ENCODE data around the gene ZFC3H1. TPM values are rescaled to one million over a fixed set of nuclear protein-coding genes. Genes with fewer than 3 reads are reported as not detected.

Gene ZFC3H1
- total and polyA plus RNA-seq, 2 donors (not counting 3 experiments of a cell fraction or from before 2014, with no cell fraction given): 23.6 to 60.4 TPM

- no peak for TF ChIP-seq POLR2A (IDR thresholded peaks at IDR 0.05; ENCODE audit: low read depth, low read length)
- TF ChIP-seq EZH2 (IDR thresholded peaks at IDR 0.05; ENCODE audit: borderline replicate concordance, low read depth, low read length, severe bottlenecking): no peak
- no peak for TF ChIP-seq JUN (IDR thresholded peaks at IDR 0.05; ENCODE audit: borderline replicate concordance, insufficient read depth, insufficient read length, low read depth)
- no peak for TF ChIP-seq FOS (IDR thresholded peaks at IDR 0.05; ENCODE audit: borderline replicate concordance, insufficient read depth, low read length)
- TF ChIP-seq POLR2AphosphoS5 (IDR thresholded peaks at IDR 0.05; ENCODE audit: insufficient read depth, low read depth, low read length): no peak
- no peak for TF ChIP-seq GATA2 (IDR thresholded peaks at IDR 0.05; ENCODE audit: insufficient read depth, insufficient read length, low read depth, low read length)
- TF ChIP-seq MYC (IDR thresholded peaks at IDR 0.05; ENCODE audit: low read depth, low read length): no peak
- no peak for TF ChIP-seq MAX (IDR thresholded peaks at IDR 0.05; ENCODE audit: insufficient read depth, insufficient read length)
- no peak overlapping the region for H2AFZ ChIP-seq (ENCODE audit: low read depth, low read length)
- intact Hi-C loops (cut with micrococcal nuclease): no loop called here
- DNase-seq (ENCODE audit: low read depth, low spot score) (no peak), FAIRE-seq (no peak)
- ChIA-PET POLR2A (no interaction called here), CTCF (no interaction called here)
- H3K27ac ChIP-seq (ENCODE audit: insufficient read depth, low read depth, low read length): no peak overlapping the region
- no peaks in the 10 kb centered on the region for H3K9me1 ChIP-seq (replicated peaks; ENCODE audit: control insufficient read depth, extremely low read depth, insufficient read depth, low read length)
- no peak overlapping the region for H3K9ac ChIP-seq (replicated peaks; ENCODE audit: extremely low read depth, insufficient read depth, low read length)
- no peaks in the 10 kb centered on the region for H3K79me2 ChIP-seq (ENCODE audit: control insufficient read depth, insufficient read depth, low read length)
- no peak overlapping the region for H3K4me2 ChIP-seq (ENCODE audit: insufficient read depth, low read length)
- no peak overlapping the region for H3K4me3 ChIP-seq (replicated peaks in 1 of 3; ENCODE audit: insufficient read depth in 1 of 3, low read depth in 1 of 3, low read length in 3 of 3)
- no TSS peak for BruUV-seq (replicated peaks)
- dilution Hi-C loops (cut with MboI; ENCODE audit: extremely low pct_ligation_motif_present, low sequenced_read_pairs): no loop called here
- H3K9me3 ChIP-seq (replicated peaks; ENCODE audit: control insufficient read depth, insufficient read depth, low read length): no peaks in the 10 kb centered on the region
- no peaks in the 10 kb centered on the region for H3K4me1 ChIP-seq (ENCODE audit: control insufficient read depth, extremely low read depth, insufficient read depth, low read length)
- H4K20me1 ChIP-seq (replicated peaks; ENCODE audit: control insufficient read depth, extremely low read depth, insufficient read depth, low read length): no peaks in the 10 kb centered on the region
- H3K36me3 ChIP-seq (ENCODE audit: control insufficient read depth in 2 of 2, extremely low read depth in 1 of 2, insufficient read depth in 2 of 2, low read length in 2 of 2): no peaks in the 10 kb centered on the region
- H3K27me3 ChIP-seq (ENCODE audit: control insufficient read depth in 2 of 2, insufficient read depth in 2 of 2, low read length in 2 of 2): peaks cover 0 to 9% of the 10 kb centered on the region in 2 experiments
Observed at GRCh38 chr12:71582925-71583324, 80.7 kb downstream of the ZFC3H1 start.

- BruUV-seq (replicated peaks): no TSS peak
- Histone ChIP-seq H3K4me3 (replicated peaks in 1 of 3; ENCODE audit: insufficient read depth in 1 of 3, low read depth in 1 of 3, low read length in 3 of 3) (no peak overlapping the region), H3K27ac (ENCODE audit: insufficient read depth, low read depth, low read length) (no peak overlapping the region), H3K27me3 (ENCODE audit: control insufficient read depth in 2 of 2, insufficient read depth in 2 of 2, low read length in 2 of 2) (peaks cover 6 to 8% of the 10 kb centered on the region in 2 experiments), H3K36me3 (ENCODE audit: control insufficient read depth in 2 of 2, extremely low read depth in 1 of 2, insufficient read depth in 2 of 2, low read length in 2 of 2) (no peaks in the 10 kb centered on the region), H4K20me1 (replicated peaks; ENCODE audit: control insufficient read depth, extremely low read depth, insufficient read depth, low read length) (no peaks in the 10 kb centered on the region), H3K4me1 (ENCODE audit: control insufficient read depth, extremely low read depth, insufficient read depth, low read length) (no peaks in the 10 kb centered on the region), H3K9me1 (replicated peaks; ENCODE audit: control insufficient read depth, extremely low read depth, insufficient read depth, low read length) (no peaks in the 10 kb centered on the region), H3K9ac (replicated peaks; ENCODE audit: extremely low read depth, insufficient read depth, low read length) (no peak overlapping the region), H3K9me3 (replicated peaks; ENCODE audit: control insufficient read depth, insufficient read depth, low read length) (no peaks in the 10 kb centered on the region), H3K4me2 (ENCODE audit: insufficient read depth, low read length) (no peak overlapping the region), H3K79me2 (ENCODE audit: control insufficient read depth, insufficient read depth, low read length) (no peaks in the 10 kb centered on the region), H2AFZ (ENCODE audit: low read depth, low read length) (no peak overlapping the region)
- intact Hi-C loops (cut with micrococcal nuclease): no loop called here
- TF ChIP-seq CTCF (IDR thresholded peaks at IDR 0.05; ENCODE audit: extremely low read depth in 1 of 2, insufficient read depth in 1 of 2, low read depth in 1 of 2, low read length in 2 of 2): no peak
- no peak for TF ChIP-seq JUN (IDR thresholded peaks at IDR 0.05; ENCODE audit: borderline replicate concordance, insufficient read depth, insufficient read length, low read depth)
- TF ChIP-seq POLR2A (IDR thresholded peaks at IDR 0.05; ENCODE audit: low read depth, low read length): no peak
- TF ChIP-seq MYC (IDR thresholded peaks at IDR 0.05; ENCODE audit: low read depth, low read length): no peak
- TF ChIP-seq MAX (IDR thresholded peaks at IDR 0.05; ENCODE audit: insufficient read depth, insufficient read length): no peak
- TF ChIP-seq GATA2 (IDR thresholded peaks at IDR 0.05; ENCODE audit: insufficient read depth, insufficient read length, low read depth, low read length): no peak
- no peak for TF ChIP-seq FOS (IDR thresholded peaks at IDR 0.05; ENCODE audit: borderline replicate concordance, insufficient read depth, low read length)
- no peak for TF ChIP-seq POLR2AphosphoS5 (IDR thresholded peaks at IDR 0.05; ENCODE audit: insufficient read depth, low read depth, low read length)
- no peak for TF ChIP-seq EZH2 (IDR thresholded peaks at IDR 0.05; ENCODE audit: borderline replicate concordance, low read depth, low read length, severe bottlenecking)
- CTCF ChIA-PET: no interaction called here
- DNase-seq (ENCODE audit: low read depth, low spot score) (no peak), FAIRE-seq (no peak)
- POLR2A ChIA-PET: no interaction called here
- dilution Hi-C loops (cut with MboI; ENCODE audit: extremely low pct_ligation_motif_present, low sequenced_read_pairs): no loop called here
Observed at GRCh38 chr12:71581206-71581605, 82.4 kb downstream of the ZFC3H1 start.
